Activated CD4-positive, alpha-beta T cell treated with anti-CD3 and anti-CD28 coated beads, Interleukin-2, Interleukin-4, amounts not matched to agents 100 ng/mL and 50 ng/mL, durations not matched to agents 16 hours and 8 hours (primary cell): ENCODE results near the gene RPL15.
"Not testable (repeated sequence)": the region's sequence is repeated elsewhere in the genome, so short reads cannot be mapped to it uniquely, and the experiment has no call there.

Experiments used
- DNase-seq: peaks from one replicate; pipeline ENCODE4 v3.0.0-alpha.2; 2020; ENCODE audit warnings: low spot score

Gene RPL15

DNA sequence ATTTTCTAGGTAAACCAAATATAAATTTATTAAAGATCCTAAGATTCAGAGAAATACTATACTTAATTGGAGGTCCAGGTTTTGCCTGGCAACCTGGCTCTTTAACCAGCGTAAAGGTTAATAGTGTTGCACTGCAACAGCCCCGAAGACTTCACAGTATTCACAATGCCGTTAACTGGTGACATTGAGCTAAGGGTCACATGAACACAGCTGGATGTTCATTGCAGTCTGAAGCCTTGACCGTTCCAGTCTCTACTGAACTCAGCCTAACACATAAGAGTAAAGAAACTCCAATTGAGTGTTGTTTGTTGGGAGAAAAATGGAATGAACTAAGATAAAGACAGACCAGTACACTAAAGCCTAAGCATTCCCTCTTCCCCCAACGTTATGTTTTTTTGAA, 27.0 kb upstream of the RPL15 start:
- DNase-seq, result no peak

- no peak for DNase-seq
Observed at GRCh38 chr3:23894254-23895061, 22.5 kb upstream of the RPL15 start.

GRCh38 chr3:23895181-23895580, 21.8 kb upstream of the RPL15 start:
- DNase-seq, result no peak

GRCh38 chr3:23900744-23901143, 16.2 kb upstream of the RPL15 start:
- no peak for DNase-seq

DNA sequence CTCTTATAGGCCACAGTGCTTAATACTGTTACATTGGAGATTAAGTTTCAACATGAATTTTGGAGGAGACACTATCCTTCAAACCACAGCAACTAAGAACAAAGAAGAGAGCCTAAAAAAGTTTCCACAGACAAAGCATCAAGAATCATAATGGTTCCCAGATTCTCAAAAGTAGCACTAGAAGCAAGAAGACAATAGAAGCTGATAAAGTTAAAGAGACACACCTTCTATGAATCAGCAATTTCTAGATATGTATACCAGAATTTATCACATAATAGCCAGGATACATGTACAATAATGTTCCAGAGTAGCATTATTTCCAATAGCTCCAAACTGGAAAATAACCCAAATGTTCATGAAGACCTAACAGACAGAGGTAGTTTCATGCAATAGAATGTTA, 12.4 kb upstream of the RPL15 start:
- no peak for DNase-seq

DNA sequence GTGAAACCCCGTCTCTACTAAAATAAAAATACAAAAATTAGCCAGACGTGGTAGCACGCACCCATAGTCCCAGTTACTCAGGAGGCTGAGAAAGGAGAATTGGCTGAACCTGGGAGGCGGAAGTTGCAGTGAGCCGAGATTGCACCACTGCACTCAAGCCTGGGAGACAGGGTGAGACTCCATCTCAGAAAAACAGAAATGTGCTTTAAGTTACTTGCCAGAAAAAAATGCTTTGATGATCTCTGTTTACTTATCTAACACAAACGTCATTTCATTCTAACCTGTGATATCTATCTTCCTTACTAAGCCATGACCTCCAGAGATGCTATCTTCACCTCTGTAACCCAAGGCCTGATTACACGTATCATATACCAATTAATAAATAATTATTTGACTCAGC, 7.6 kb upstream of the RPL15 start:
- no peak for DNase-seq

GRCh38 chr3:23911397-23911796, 5.5 kb upstream of the RPL15 start:
- no peak for DNase-seq

DNA sequence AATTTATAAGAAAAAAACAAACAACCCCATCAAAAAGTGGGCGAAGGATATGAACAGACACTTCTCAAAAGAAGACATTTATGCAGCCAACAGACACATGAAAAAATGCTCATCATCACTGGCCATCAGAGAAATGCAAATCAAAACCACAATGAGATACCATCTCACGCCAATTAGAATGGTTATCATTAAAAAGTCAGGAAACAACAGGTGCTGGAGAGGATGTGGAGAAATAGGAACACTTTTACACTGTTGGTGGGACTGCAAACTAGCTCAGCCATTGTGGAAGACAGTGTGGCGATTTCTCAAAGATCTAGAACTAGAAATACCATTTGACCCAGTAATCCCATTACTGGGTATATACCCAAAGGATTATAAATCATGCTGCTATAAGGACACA, 4.6 kb upstream of the RPL15 start:
- not testable (repeated sequence) for DNase-seq

- DNase-seq, result no peak
Observed at GRCh38 chr3:23913182-23913581, 3.8 kb upstream of the RPL15 start.

DNA sequence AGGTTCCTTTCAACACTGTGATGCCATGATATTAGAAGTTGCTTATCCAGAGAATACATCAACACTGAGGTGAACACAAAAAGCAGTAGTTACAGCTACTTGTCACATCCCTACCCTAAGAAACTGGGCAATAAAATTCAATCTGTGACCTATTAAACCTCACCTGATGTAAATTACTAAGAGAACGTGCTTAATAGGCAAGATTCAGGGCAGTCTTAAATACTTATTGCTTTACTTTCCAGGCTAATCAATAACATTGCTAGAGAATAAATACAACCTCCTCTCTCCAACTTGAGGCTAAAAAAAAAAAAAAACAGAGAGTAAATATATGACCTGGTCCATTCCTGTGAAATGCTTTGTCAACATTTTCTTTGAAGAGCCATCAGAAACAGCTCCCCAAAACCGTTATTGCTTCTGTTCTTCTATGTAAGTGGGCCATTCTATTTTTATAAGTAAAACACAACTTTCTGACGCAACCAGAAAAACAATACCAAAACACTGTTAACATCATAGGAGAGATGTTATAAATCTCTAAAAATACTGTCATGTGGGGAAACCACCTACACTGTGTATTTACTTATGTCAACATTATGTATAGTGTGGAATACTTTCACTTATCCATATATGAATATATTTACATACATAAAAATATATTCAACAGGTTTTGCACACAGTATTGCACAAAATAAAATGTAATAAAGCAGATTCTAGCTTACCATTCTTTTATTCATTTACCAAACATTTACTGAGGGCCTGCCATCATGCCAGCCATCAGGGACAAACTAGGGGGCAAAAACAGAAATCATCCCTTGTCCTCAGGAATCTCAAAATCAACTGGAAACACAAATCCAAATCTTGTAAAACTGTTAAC, 2.8 kb upstream of the RPL15 start:
- no peak for DNase-seq

DNA sequence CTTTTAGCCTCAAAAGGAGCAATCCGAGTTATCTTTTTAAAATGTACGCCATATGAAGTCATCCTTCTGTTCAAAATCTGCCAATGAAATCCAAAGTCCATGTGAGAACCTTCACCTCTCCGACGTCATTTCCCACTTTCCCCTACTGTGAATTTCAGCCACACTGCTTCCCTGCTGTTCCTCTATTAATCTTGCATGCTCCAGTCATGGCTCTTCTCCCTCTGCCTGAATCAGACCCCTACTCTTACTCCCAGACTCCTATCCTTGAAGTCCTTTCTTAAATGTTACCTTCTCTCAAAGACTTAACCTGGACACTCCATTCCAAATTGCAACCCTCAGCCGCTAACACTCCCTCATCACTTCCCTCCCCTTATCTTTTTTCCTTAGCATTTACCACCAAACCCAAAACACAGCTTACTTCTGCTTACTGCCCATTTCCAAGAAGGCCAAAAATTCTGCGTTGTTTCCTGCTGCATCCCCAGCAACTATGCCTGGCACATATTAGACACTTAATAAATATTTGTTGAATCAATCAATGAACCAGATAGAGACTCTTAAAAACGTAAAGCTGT, 1.3 kb upstream of the RPL15 start:
- DNase-seq, result no peak

GRCh38 chr3:23916152-23916885, 613 bp upstream of the RPL15 start:
- peak; percentile 19 for DNase-seq

GRCh38 chr3:23917679-23918303, 859 bp downstream of the RPL15 start:
- DNase-seq, result peak; percentile 75

DNA sequence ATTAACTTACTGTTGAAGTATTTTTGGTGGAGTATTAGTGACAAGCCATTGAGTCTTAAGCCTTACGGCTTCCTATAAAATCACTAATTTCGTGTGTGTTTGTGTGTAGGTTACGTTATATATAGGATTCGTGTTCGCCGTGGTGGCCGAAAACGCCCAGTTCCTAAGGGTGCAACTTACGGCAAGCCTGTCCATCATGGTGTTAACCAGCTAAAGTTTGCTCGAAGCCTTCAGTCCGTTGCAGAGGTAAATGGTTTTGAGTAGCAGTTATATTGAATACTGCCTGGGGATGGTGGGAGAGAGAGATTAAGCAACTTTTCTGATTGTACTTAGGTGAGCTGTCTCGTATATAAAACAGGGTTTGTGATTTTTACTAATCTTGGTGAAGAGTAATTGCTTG, 1.4 kb downstream of the RPL15 start:
- not testable (repeated sequence) for DNase-seq

- no peak for DNase-seq
Observed at GRCh38 chr3:23919628-23920027, 2.7 kb downstream of the RPL15 start.

DNA sequence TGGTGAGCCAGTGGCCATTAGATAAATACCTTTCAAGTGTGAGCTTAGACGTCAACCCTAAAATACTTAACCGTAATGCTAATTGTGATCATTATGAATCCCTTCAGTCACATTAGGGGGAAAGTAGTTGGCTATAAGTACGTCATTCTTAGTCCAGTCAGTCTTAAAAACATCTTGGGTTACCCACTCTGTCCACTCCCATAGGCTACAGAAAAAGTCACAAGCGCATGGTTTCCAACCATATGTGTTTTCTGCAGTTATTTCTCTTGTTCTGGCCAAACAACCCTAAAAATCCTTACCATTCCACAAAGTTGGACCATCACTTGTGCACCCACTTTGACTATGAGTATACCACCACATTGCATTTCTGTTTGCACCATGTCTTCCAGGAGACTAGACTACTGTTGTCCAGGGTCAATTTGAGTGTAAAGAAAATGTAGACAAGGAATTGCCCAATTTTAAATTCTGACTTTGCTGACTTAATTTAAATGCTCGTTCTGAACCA, 3.3 kb downstream of the RPL15 start:
- DNase-seq, result no peak

- DNase-seq, result no peak
Observed at GRCh38 chr3:23921052-23921511, 4.2 kb downstream of the RPL15 start.

GRCh38 chr3:23923786-23924185, 6.9 kb downstream of the RPL15 start:
- no peak for DNase-seq

DNA sequence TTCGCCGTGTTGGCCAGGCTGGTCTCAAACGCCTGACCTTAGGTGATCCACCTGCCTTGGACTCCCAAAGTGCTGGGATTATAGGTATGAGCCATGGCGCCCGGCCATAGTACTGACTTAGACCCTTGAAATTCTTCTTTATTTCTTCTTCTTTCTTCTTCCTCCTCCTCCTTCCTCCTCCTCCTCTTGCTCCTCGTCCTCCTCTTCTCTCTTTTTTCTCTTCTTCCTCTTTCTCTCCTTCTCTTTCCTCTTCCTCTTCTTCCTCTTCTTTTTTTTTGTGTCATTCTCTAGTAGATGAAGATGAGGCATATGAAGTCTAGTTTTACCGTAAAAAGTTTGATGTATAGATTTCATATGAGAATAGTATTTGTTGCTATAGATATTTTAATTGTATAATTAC, 9.3 kb downstream of the RPL15 start:
- DNase-seq, result no peak

GRCh38 chr3:23926736-23927135, 9.8 kb downstream of the RPL15 start:
- DNase-seq, result no peak

GRCh38 chr3:23928524-23928923, 11.6 kb downstream of the RPL15 start:
- DNase-seq, result no peak
